Neural crest cell (in vitro differentiated cells): Measurements from ENCODE around the gene SLC22A31. TPM values are rescaled to one million over a fixed set of nuclear protein-coding genes. Genes with fewer than 3 reads are reported as not detected.

ENCODE experiments used
- DNase-seq: peaks from one replicate; pipeline ENCODE4 v3.0.0; 2021; ENCODE audit warnings: low read depth, mixed read lengths, low spot score
- H3K27ac Mint-ChIP-seq: one replicate; pipeline ENCODE4 v1.8.0; 2021; ENCODE audit warnings: mild to moderate bottlenecking, mixed read lengths; ENCODE audit not compliant: unreplicated experiment
- H3K27me3 Mint-ChIP-seq: 2 replicates; pipeline ENCODE4 v1.8.0; 2021; ENCODE audit warnings: low read depth, mild to moderate bottlenecking, mixed read lengths
- H3K36me3 Mint-ChIP-seq: 2 replicates; pipeline ENCODE4 v1.8.0; 2021; ENCODE audit warnings: low read depth, mild to moderate bottlenecking, mixed read lengths
- H3K4me1 Mint-ChIP-seq: 2 replicates; pipeline ENCODE4 v1.8.0; 2021; ENCODE audit warnings: mixed read lengths
- H3K4me3 Mint-ChIP-seq: one replicate; pipeline ENCODE4 v1.8.0; 2021; ENCODE audit warnings: mild to moderate bottlenecking, mixed read lengths
- H3K9me3 Mint-ChIP-seq: 2 replicates; pipeline ENCODE4 v1.8.0; 2021; ENCODE audit warnings: mixed read lengths
- CTCF ChIP-seq: fragments of 200-600 bp; sonication (generic); conservative IDR thresholded peaks from 2 replicates; pipeline ENCODE4 v1.5.0; 2021; ENCODE audit warnings: antibody characterized with exemption, mild to moderate bottlenecking
- total RNA-seq: library from RNA; stranded (reverse); gene quantifications from 2 replicates; pipeline ENCODE4 v1.2.1, GENCODE V29; 2021

Gene SLC22A31
- total RNA-seq, 1 donor from 2014 or later: 1.4 TPM

GRCh38 chr16:89156740-89157645 lies 43.3 kb downstream of the SLC22A31 start:
- no peak overlapping the region for H3K4me3 Mint-ChIP-seq
- no peaks in the 10 kb centered on the region for H3K36me3 Mint-ChIP-seq
- no peaks in the 10 kb centered on the region for H3K9me3 Mint-ChIP-seq
- TF ChIP-seq CTCF: no peak
- H3K27ac Mint-ChIP-seq: no peak overlapping the region
- H3K27me3 Mint-ChIP-seq: peaks cover 3% of the 10 kb centered on the region
- no peak for DNase-seq
- peaks cover 11% of the 10 kb centered on the region for H3K4me1 Mint-ChIP-seq

- no peak for DNase-seq
- no peak overlapping the region for H3K4me3 Mint-ChIP-seq
- H3K4me1 Mint-ChIP-seq: peaks cover 9% of the 10 kb centered on the region
- no peaks in the 10 kb centered on the region for H3K9me3 Mint-ChIP-seq
- no peak overlapping the region for H3K27ac Mint-ChIP-seq
- H3K36me3 Mint-ChIP-seq: peaks cover 5% of the 10 kb centered on the region
- H3K27me3 Mint-ChIP-seq: no peaks in the 10 kb centered on the region
- no peak for TF ChIP-seq CTCF
Measured at GRCh38 chr16:89155851-89156739, 44.2 kb downstream of the SLC22A31 start.

GRCh38 chr16:89155184-89155679 lies 45.1 kb downstream of the SLC22A31 start:
- no peaks in the 10 kb centered on the region for H3K27me3 Mint-ChIP-seq
- H3K36me3 Mint-ChIP-seq: peaks cover 6% of the 10 kb centered on the region
- no peaks in the 10 kb centered on the region for H3K9me3 Mint-ChIP-seq
- TF ChIP-seq CTCF: no peak
- no peak for DNase-seq
- H3K4me1 Mint-ChIP-seq: peaks cover 9% of the 10 kb centered on the region
- peak overlapping the region; percentile 62 for H3K27ac Mint-ChIP-seq
- no peak overlapping the region for H3K4me3 Mint-ChIP-seq

- Mint-ChIP-seq H3K4me1 (peaks cover 9% of the 10 kb centered on the region), H3K27me3 (no peaks in the 10 kb centered on the region), H3K4me3 (no peak overlapping the region), H3K9me3 (peaks cover under 1% of the 10 kb centered on the region), H3K27ac (no peak overlapping the region), H3K36me3 (peaks cover 12% of the 10 kb centered on the region)
- TF ChIP-seq CTCF: no peak
- DNase-seq: no peak
Measured at GRCh38 chr16:89154390-89155183, 45.8 kb downstream of the SLC22A31 start.

- H3K27me3 Mint-ChIP-seq: no peaks in the 10 kb centered on the region
- peaks cover 6% of the 10 kb centered on the region for H3K9me3 Mint-ChIP-seq
- no peak for TF ChIP-seq CTCF
- no peak overlapping the region for H3K4me3 Mint-ChIP-seq
- peaks cover 19% of the 10 kb centered on the region for H3K36me3 Mint-ChIP-seq
- H3K27ac Mint-ChIP-seq: no peak overlapping the region
- DNase-seq: no peak
- H3K4me1 Mint-ChIP-seq: peaks cover 9% of the 10 kb centered on the region
Measured at GRCh38 chr16:89153848-89154271, 46.5 kb downstream of the SLC22A31 start.
